HEK293T (cell line): ENCODE measurements around the gene NMS.

ENCODE experiments used
- ARNT ChIP-seq: fragments of 450-650 bp; IDR thresholded peaks from 2 replicates; pipeline ENCODE4 v1.6.1; 2017; ENCODE audit warnings: mild to moderate bottlenecking
- BHLHE40 ChIP-seq: fragments of 450-650 bp; IDR thresholded peaks from 2 replicates; pipeline ENCODE4 v1.6.1; 2016; ENCODE audit warnings: mild to moderate bottlenecking, moderate library complexity, borderline replicate concordance
- CTBP1 ChIP-seq: fragments of 450-650 bp; IDR thresholded peaks from 2 replicates; pipeline ENCODE4 v1.6.1; 2016; ENCODE audit warnings: borderline replicate concordance
- ELF4 ChIP-seq: fragments of 450-650 bp; IDR thresholded peaks from 2 replicates; pipeline ENCODE4 v1.6.1; 2017; ENCODE audit warnings: antibody characterized with exemption
- FOXA1 ChIP-seq: fragments of 450-650 bp; IDR thresholded peaks from 2 replicates; pipeline ENCODE4 v1.6.1; 2016; ENCODE audit warnings: mild to moderate bottlenecking
- FOXK2 ChIP-seq: fragments of 450-650 bp; IDR thresholded peaks from 2 replicates; pipeline ENCODE4 v1.6.1; 2016; ENCODE audit warnings: mild to moderate bottlenecking
- L3MBTL2 ChIP-seq: fragments of 450-650 bp; conservative IDR thresholded peaks from 2 replicates; pipeline ENCODE4 v1.6.1; 2016; ENCODE audit warnings: mild to moderate bottlenecking
- NFRKB ChIP-seq: fragments of 450-650 bp; IDR thresholded peaks from 2 replicates; pipeline ENCODE4 v1.6.1; 2016; ENCODE audit warnings: mild to moderate bottlenecking, moderate library complexity
- SUZ12 ChIP-seq: fragments of 450-650 bp; IDR thresholded peaks from 2 replicates; pipeline ENCODE4 v1.6.1; 2016; ENCODE audit warnings: mild to moderate bottlenecking
- TF ChIP-seq, protein P1 (sequence below): fragments of 450-650 bp; IDR thresholded peaks from 2 replicates; pipeline ENCODE4 v1.6.1; 2016

DNA sequence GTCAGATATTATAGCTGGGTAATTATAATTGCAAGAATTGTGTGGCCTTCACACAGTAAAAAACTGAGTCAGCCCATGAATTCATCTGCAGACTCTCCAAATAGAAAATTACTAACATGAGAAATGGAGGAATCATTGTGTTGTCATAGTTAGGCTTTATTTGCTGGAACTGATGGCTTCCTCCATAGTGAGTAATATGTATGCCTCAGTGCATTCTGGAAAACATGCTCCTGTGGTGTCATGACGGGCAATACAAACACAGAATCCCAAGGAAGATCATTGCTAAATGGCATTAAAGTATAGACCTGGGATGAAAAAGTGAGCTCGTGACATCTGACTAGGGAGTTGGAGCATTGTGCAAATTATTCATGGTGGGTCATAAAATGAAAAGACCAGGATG is 23.6 kb upstream of the NMS start:
- TF ChIP-seq NFRKB (no peak), FOXA1 (no peak), FOXK2 (no peak), BHLHE40 (no peak), CTBP1 (no peak), ELF4 (no peak), SUZ12 (no peak), L3MBTL2 (no peak), ARNT (no peak)
- TF ChIP-seq, protein P1, sequence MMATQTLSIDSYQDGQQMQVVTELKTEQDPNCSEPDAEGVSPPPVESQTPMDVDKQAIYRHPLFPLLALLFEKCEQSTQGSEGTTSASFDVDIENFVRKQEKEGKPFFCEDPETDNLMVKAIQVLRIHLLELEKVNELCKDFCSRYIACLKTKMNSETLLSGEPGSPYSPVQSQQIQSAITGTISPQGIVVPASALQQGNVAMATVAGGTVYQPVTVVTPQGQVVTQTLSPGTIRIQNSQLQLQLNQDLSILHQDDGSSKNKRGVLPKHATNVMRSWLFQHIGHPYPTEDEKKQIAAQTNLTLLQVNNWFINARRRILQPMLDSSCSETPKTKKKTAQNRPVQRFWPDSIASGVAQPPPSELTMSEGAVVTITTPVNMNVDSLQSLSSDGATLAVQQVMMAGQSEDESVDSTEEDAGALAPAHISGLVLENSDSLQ, result no peak
